H9 (cell line): Measurements from ENCODE around the gene HUWE1. TPM values are rescaled to one million over a fixed set of nuclear protein-coding genes. Genes with fewer than 3 reads are reported as not detected.

ENCODE experiments used
- DNase-seq: peaks from one replicate; pipeline ENCODE4 v3.0.0-alpha.2; 2017
- H2AFZ ChIP-seq: one replicate; pipeline ENCODE4 v1.6.1; 2013; ENCODE audit warnings: mild to moderate bottlenecking, low read length, control low read depth, moderate library complexity
- H2AK5ac ChIP-seq: 2 replicates; pipeline ENCODE4 v1.6.1; 2013; ENCODE audit warnings: low read length, control low read depth, mixed read lengths; ENCODE audit not compliant: insufficient read length
- H2BK120ac ChIP-seq: one replicate; pipeline ENCODE4 v1.6.1; 2013; ENCODE audit warnings: low read depth, mild to moderate bottlenecking, low read length, control low read depth, inconsistent platforms; ENCODE audit not compliant: poor library complexity, severe bottlenecking
- H2BK12ac ChIP-seq: 2 replicates; pipeline ENCODE4 v1.6.1; 2013; ENCODE audit warnings: low read length, control low read depth, mixed read lengths, low read depth; ENCODE audit not compliant: insufficient read length
- H2BK15ac ChIP-seq: 2 replicates; pipeline ENCODE4 v1.6.1; 2013; ENCODE audit warnings: low read depth, low read length, control low read depth
- H2BK20ac ChIP-seq: one replicate; pipeline ENCODE4 v1.6.1; 2013; ENCODE audit warnings: low read depth, mild to moderate bottlenecking, low read length, control low read depth, inconsistent platforms; ENCODE audit not compliant: poor library complexity, severe bottlenecking
- H2BK5ac ChIP-seq: 2 replicates; pipeline ENCODE4 v1.6.1; 2013; ENCODE audit warnings: low read length, control low read depth, mixed read lengths; ENCODE audit not compliant: insufficient read length
- H3K14ac ChIP-seq: 2 replicates; pipeline ENCODE4 v1.6.1; 2013; ENCODE audit warnings: low read length, control low read depth; ENCODE audit not compliant: insufficient read depth
- H3K18ac ChIP-seq: 2 replicates; pipeline ENCODE4 v1.6.1; 2013; ENCODE audit warnings: low read depth, mild to moderate bottlenecking, mixed read lengths, low read length, control low read depth; ENCODE audit not compliant: insufficient read length
- H3K23ac ChIP-seq: 2 replicates; pipeline ENCODE4 v1.6.1; 2013; ENCODE audit warnings: low read length, control low read depth, mixed read lengths, low read depth; ENCODE audit not compliant: insufficient read length
- H3K23me2 ChIP-seq: 2 replicates; pipeline ENCODE4 v1.6.1; 2013; ENCODE audit warnings: low read depth, mild to moderate bottlenecking, mixed read lengths, low read length, control low read depth; ENCODE audit not compliant: insufficient read length, poor library complexity, severe bottlenecking
- H3K27ac ChIP-seq: 2 replicates; pipeline ENCODE4 v1.5.1; 2013; ENCODE audit warnings: low read length, control low read depth, mixed read lengths, low read depth; ENCODE audit not compliant: insufficient read length
- H3K27me3 ChIP-seq: 2 replicates; pipeline ENCODE4 v1.6.1; 2013; ENCODE audit warnings: low read length, control low read depth, inconsistent platforms; ENCODE audit not compliant: insufficient read depth
- H3K4ac ChIP-seq: 2 replicates; pipeline ENCODE4 v1.6.1; 2013; ENCODE audit warnings: low read depth, mild to moderate bottlenecking, control low read depth, inconsistent platforms, low read length, moderate library complexity
- H3K4me1 ChIP-seq: 2 replicates; pipeline ENCODE4 v1.6.1; 2013; ENCODE audit warnings: low read length, control low read depth, inconsistent platforms; ENCODE audit not compliant: insufficient read depth
- H3K4me2 ChIP-seq: 2 replicates; pipeline ENCODE4 v1.6.1; 2013; ENCODE audit warnings: low read length, control low read depth, mixed read lengths; ENCODE audit not compliant: insufficient read length, insufficient read depth
- H3K56ac ChIP-seq: 2 replicates; pipeline ENCODE4 v1.6.1; 2013; ENCODE audit warnings: low read depth, mild to moderate bottlenecking, mixed read lengths, low read length, control low read depth; ENCODE audit not compliant: insufficient read length
- H3K79me1 ChIP-seq: 2 replicates; pipeline ENCODE4 v1.6.1; 2013; ENCODE audit warnings: low read depth, mild to moderate bottlenecking, moderate library complexity, low read length, control low read depth, inconsistent platforms; ENCODE audit not compliant: insufficient read depth, poor library complexity, severe bottlenecking
- H3K79me2 ChIP-seq: 2 replicates; pipeline ENCODE4 v1.6.1; 2013; ENCODE audit warnings: low read length, control low read depth, inconsistent platforms; ENCODE audit not compliant: insufficient read depth
- H3K9ac ChIP-seq: 2 replicates; pipeline ENCODE4 v1.6.1; 2013; ENCODE audit warnings: low read length, control low read depth, mixed read lengths; ENCODE audit not compliant: insufficient read length; ENCODE audit errors: extremely low read depth
- H3K9me3 ChIP-seq: one replicate; pipeline ENCODE4 v1.6.1; 2013; ENCODE audit warnings: low read depth, low read length, inconsistent platforms; ENCODE audit not compliant: control insufficient read depth
- H3T11ph ChIP-seq: one replicate; pipeline ENCODE4 v1.6.1; 2013; ENCODE audit warnings: mild to moderate bottlenecking, low read length, control low read depth, inconsistent platforms
- H4K20me1 ChIP-seq: one replicate; pipeline ENCODE4 v1.6.1; 2013; ENCODE audit not compliant: control insufficient read depth, insufficient read length, insufficient read depth
- H4K5ac ChIP-seq: 2 replicates; pipeline ENCODE4 v1.6.1; 2013; ENCODE audit warnings: low read depth, mild to moderate bottlenecking, mixed read lengths, low read length, control low read depth; ENCODE audit not compliant: insufficient read length
- H4K8ac ChIP-seq: replicated peaks from 2 replicates; pipeline ENCODE4 v1.6.1; 2013; ENCODE audit warnings: low read length, control low read depth, mixed read lengths, low read depth; ENCODE audit not compliant: insufficient read length
- H4K91ac ChIP-seq: 2 replicates; pipeline ENCODE4 v1.6.1; 2013; ENCODE audit warnings: low read depth, mild to moderate bottlenecking, moderate library complexity, mixed read lengths, low read length, control low read depth; ENCODE audit not compliant: insufficient read length
- H3K27ac Mint-ChIP-seq, 3 experiments: 2 replicates in 2 of 3; 3 replicates in 1 of 3; pipeline ENCODE4 v1.8.0; 2020 to 2021; ENCODE audit warnings: mixed read lengths in 3 of 3, mild to moderate bottlenecking in 1 of 3, moderate library complexity in 1 of 3
- H3K27me3 Mint-ChIP-seq: 2 replicates; pipeline ENCODE4 v1.8.0; 2021; ENCODE audit warnings: low read depth, mild to moderate bottlenecking, moderate library complexity, mixed read lengths
- H3K36me3 Mint-ChIP-seq, 3 experiments: 2 replicates in 2 of 3; 3 replicates in 1 of 3; pipeline ENCODE4 v1.8.0; 2020 to 2021; ENCODE audit warnings: low read depth in 3 of 3, mixed read lengths in 3 of 3; ENCODE audit not compliant: insufficient read depth in 1 of 3
- H3K4me1 Mint-ChIP-seq, 2 experiments: 2 replicates each; pipeline ENCODE4 v1.8.0; 2020; ENCODE audit warnings: mixed read lengths in 2 of 2
- H3K4me3 Mint-ChIP-seq, 2 experiments: 2 replicates in 1 of 2; 3 replicates in 1 of 2; pipeline ENCODE4 v1.8.0; 2020 to 2021; ENCODE audit warnings: mild to moderate bottlenecking in 2 of 2, mixed read lengths in 2 of 2, moderate library complexity in 1 of 2
- H3K9me3 Mint-ChIP-seq, 2 experiments: 2 replicates in 1 of 2; 3 replicates in 1 of 2; pipeline ENCODE4 v1.8.0; 2020; ENCODE audit warnings: mild to moderate bottlenecking in 2 of 2, mixed read lengths in 2 of 2, moderate library complexity in 1 of 2
- WGBS: extraction: QIAGEN DNeasy Blood & Tissue Kit; methylation state at CpG from one replicate; pipeline ENCODE4 v1.1.7; 2013; ENCODE audit warnings: missing lambda C conversion rate, low lambda C conversion rate, mixed read lengths; ENCODE audit not compliant: insufficient read length; ENCODE audit errors: extremely low coverage; 5-methylcytosine and 5-hydroxymethylcytosine counted together
- total RNA-seq: library from RNA; stranded (reverse); gene quantifications from 2 replicates; pipeline ENCODE4 v1.2.1, GENCODE V29; 2021
- TF ChIP-seq, protein P1 (sequence below): fragments of 200-600 bp; sonication (generic); conservative IDR thresholded peaks from 3 replicates; pipeline ENCODE4 v1.8.0; 2021; ENCODE audit warnings: antibody characterized with exemption, mild to moderate bottlenecking

The HUWE1 gene
- total RNA-seq, 1 experiment from 2014 or later, result 230 TPM

DNA sequence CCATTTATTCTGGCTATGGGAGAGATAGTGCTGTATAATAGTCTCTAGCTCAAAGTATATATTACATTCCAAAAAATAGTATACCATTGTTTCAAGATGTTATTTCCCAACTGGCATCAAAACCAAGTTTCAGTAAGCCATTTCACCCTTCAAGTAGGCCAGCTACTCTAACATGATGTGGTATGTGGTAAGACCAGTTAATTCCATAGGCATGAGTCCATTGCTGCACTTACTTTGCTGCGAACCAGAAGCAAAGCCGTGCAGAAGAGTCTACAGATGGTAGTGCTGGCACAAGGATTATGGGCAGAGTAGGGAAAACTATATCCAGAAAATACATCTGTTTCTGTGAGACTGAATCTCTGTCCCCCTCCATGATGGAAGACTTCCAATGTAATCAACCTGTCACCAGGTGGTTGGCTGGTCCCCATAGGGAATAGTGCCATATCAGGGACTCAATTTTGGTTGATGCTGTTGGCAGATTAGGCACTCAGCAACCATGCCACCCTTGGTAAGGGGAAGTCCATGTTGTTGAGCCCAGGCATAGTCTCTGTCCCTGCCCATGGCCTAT is 202.6 kb downstream of the HUWE1 start:
- no peak overlapping the region for H3K27ac Mint-ChIP-seq

More for the DNA sequence above, 202.6 kb downstream of the HUWE1 start:
- Histone ChIP-seq H2BK12ac (no peak overlapping the region), H3K27me3 (no peaks in the 10 kb centered on the region), H3K23ac (no peak overlapping the region), H2BK120ac (no peak overlapping the region), H3K18ac (no peak overlapping the region), H3K27ac (no peak overlapping the region), H4K8ac (no peak overlapping the region), H3K9me3 (peaks cover 26% of the 10 kb centered on the region), H3K23me2 (no peaks in the 10 kb centered on the region), H2AFZ (no peak overlapping the region), H3T11ph (no peak overlapping the region), H3K56ac (no peak overlapping the region), H3K79me2 (no peaks in the 10 kb centered on the region), H2AK5ac (no peak overlapping the region), H3K4ac (no peak overlapping the region), H2BK20ac (no peak overlapping the region), H4K20me1 (no peaks in the 10 kb centered on the region), H3K79me1 (no peaks in the 10 kb centered on the region), H4K5ac (no peak overlapping the region), H2BK5ac (no peak overlapping the region), H4K91ac (no peak overlapping the region), H3K4me1 (no peaks in the 10 kb centered on the region), H3K4me2 (no peak overlapping the region), H2BK15ac (no peak overlapping the region), H3K9ac (no peak overlapping the region), H3K14ac (no peak overlapping the region)
- H3K36me3 Mint-ChIP-seq, result no peaks in the 10 kb centered on the region; a peak in 2 of 7 replicates
- TF ChIP-seq, protein P1, sequence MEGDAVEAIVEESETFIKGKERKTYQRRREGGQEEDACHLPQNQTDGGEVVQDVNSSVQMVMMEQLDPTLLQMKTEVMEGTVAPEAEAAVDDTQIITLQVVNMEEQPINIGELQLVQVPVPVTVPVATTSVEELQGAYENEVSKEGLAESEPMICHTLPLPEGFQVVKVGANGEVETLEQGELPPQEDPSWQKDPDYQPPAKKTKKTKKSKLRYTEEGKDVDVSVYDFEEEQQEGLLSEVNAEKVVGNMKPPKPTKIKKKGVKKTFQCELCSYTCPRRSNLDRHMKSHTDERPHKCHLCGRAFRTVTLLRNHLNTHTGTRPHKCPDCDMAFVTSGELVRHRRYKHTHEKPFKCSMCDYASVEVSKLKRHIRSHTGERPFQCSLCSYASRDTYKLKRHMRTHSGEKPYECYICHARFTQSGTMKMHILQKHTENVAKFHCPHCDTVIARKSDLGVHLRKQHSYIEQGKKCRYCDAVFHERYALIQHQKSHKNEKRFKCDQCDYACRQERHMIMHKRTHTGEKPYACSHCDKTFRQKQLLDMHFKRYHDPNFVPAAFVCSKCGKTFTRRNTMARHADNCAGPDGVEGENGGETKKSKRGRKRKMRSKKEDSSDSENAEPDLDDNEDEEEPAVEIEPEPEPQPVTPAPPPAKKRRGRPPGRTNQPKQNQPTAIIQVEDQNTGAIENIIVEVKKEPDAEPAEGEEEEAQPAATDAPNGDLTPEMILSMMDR, result no peak
- H3K9me3 Mint-ChIP-seq, result peaks cover 53 to 59% of the 10 kb centered on the region in 2 experiments
- no peak for DNase-seq
- no CpG with 5 or more reads among the region's 2 CpGs for WGBS
- peaks cover 0 to 12% of the 10 kb centered on the region in 2 experiments; a peak in 2 of 4 replicates for H3K4me1 Mint-ChIP-seq
- no peak overlapping the region for H3K4me3 Mint-ChIP-seq
- peaks cover 6% of the 10 kb centered on the region; the same call in 1 of the 2 replicates for H3K27me3 Mint-ChIP-seq
